ENCODE measurements around the gene TENM3.

Gene TENM3

GRCh38 chr4:182264139-182264752 is 21.0 kb downstream of the TENM3 start:
- no peak overlapping the region for H3K27ac ChIP-seq (ENCODE audit: low read depth, low read length)
- no peak overlapping the region for H3K4me3 ChIP-seq (ENCODE audit: low read depth in 1 of 2, low read length in 2 of 2)
- no peaks in the 10 kb centered on the region for H3K4me1 ChIP-seq (ENCODE audit: control insufficient read depth in 1 of 2, insufficient read depth in 2 of 2, low read length in 2 of 2)
- H3K27me3 ChIP-seq (ENCODE audit: control insufficient read depth in 1 of 2, insufficient read depth in 2 of 2, low read length in 2 of 2), result no peaks in the 10 kb centered on the region
- H3K36me3 ChIP-seq (ENCODE audit: control insufficient read depth in 1 of 2, insufficient read depth in 2 of 2, low read length in 2 of 2), result no peaks in the 10 kb centered on the region
- H3K9ac ChIP-seq (ENCODE audit: low read depth in 1 of 2, low read length in 2 of 2), result no peak overlapping the region
- no peaks in the 10 kb centered on the region for H3K9me3 ChIP-seq (ENCODE audit: control insufficient read depth in 1 of 2, low read length in 2 of 2)

- H3K4me1 ChIP-seq (ENCODE audit: control insufficient read depth in 1 of 2, insufficient read depth in 2 of 2, low read length in 2 of 2), result no peaks in the 10 kb centered on the region
- H3K9me3 ChIP-seq (ENCODE audit: control insufficient read depth in 1 of 2, low read length in 2 of 2), result no peaks in the 10 kb centered on the region
- H3K27me3 ChIP-seq (ENCODE audit: control insufficient read depth in 1 of 2, insufficient read depth in 2 of 2, low read length in 2 of 2), result no peaks in the 10 kb centered on the region
- no peak overlapping the region for H3K4me3 ChIP-seq (ENCODE audit: low read depth in 1 of 2, low read length in 2 of 2)
- H3K27ac ChIP-seq (ENCODE audit: low read depth, low read length), result no peak overlapping the region
- no peak overlapping the region for H3K9ac ChIP-seq (ENCODE audit: low read depth in 1 of 2, low read length in 2 of 2)
- no peaks in the 10 kb centered on the region for H3K36me3 ChIP-seq (ENCODE audit: control insufficient read depth in 1 of 2, insufficient read depth in 2 of 2, low read length in 2 of 2)
Measured at GRCh38 chr4:182265881-182266280, 22.7 kb downstream of the TENM3 start.

DNA sequence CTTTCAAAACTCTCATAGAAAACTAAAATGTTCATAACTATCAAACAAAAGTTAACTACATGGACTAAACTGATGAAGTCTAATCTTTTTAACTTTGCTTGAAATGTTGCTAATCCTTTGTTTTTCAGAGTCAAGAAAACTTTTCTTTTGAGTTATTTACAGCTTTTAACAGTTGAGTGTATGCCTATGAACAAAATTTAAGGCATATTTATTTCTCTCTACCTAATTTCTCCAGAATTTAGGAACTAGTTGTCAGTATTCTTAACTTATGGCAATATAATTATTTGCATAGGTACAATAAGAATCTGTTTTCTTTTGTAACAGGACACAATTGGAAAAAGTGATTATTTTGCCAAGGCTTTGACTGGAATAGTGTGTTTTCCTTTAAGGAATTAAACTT is 23.8 kb downstream of the TENM3 start:
- Histone ChIP-seq H3K4me1 (ENCODE audit: control insufficient read depth in 1 of 2, insufficient read depth in 2 of 2, low read length in 2 of 2) (no peaks in the 10 kb centered on the region), H3K9ac (ENCODE audit: low read depth in 1 of 2, low read length in 2 of 2) (no peak overlapping the region), H3K4me3 (ENCODE audit: low read depth in 1 of 2, low read length in 2 of 2) (no peak overlapping the region), H3K27me3 (ENCODE audit: control insufficient read depth in 1 of 2, insufficient read depth in 2 of 2, low read length in 2 of 2) (no peaks in the 10 kb centered on the region), H3K27ac (ENCODE audit: low read depth, low read length) (no peak overlapping the region), H3K9me3 (ENCODE audit: control insufficient read depth in 1 of 2, low read length in 2 of 2) (no peaks in the 10 kb centered on the region), H3K36me3 (ENCODE audit: control insufficient read depth in 1 of 2, insufficient read depth in 2 of 2, low read length in 2 of 2) (no peaks in the 10 kb centered on the region)

GRCh38 chr4:182268966-182269365 is 25.8 kb downstream of the TENM3 start:
- no peaks in the 10 kb centered on the region for H3K9me3 ChIP-seq (ENCODE audit: control insufficient read depth in 1 of 2, low read length in 2 of 2)
- H3K9ac ChIP-seq (ENCODE audit: low read depth in 1 of 2, low read length in 2 of 2), result no peak overlapping the region
- no peaks in the 10 kb centered on the region for H3K4me1 ChIP-seq (ENCODE audit: control insufficient read depth in 1 of 2, insufficient read depth in 2 of 2, low read length in 2 of 2)
- H3K36me3 ChIP-seq (ENCODE audit: control insufficient read depth in 1 of 2, insufficient read depth in 2 of 2, low read length in 2 of 2), result no peaks in the 10 kb centered on the region
- H3K27ac ChIP-seq (ENCODE audit: low read depth, low read length), result no peak overlapping the region
- no peak overlapping the region for H3K4me3 ChIP-seq (ENCODE audit: low read depth in 1 of 2, low read length in 2 of 2)
- no peaks in the 10 kb centered on the region for H3K27me3 ChIP-seq (ENCODE audit: control insufficient read depth in 1 of 2, insufficient read depth in 2 of 2, low read length in 2 of 2)

DNA sequence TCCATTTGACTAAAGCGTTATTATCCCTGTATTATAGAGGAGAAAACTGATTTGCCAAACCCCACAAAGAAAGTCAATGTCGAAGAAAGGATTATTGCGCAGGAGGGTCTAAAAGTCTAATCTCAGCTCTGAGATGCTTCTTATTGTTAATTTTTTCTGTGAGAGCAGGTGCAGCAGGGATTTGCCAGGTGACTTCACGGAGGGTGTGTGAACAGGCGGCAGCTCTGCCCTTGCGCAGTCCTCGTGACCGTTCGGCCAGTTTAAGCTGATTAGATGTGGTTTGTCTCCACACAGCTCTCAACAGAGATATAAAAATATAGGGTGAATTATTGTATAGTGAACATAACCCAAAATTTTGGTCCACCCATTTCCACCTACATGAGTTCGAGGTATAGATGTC is 28.5 kb downstream of the TENM3 start:
- Histone ChIP-seq H3K27ac (ENCODE audit: low read depth, low read length) (no peak overlapping the region), H3K36me3 (ENCODE audit: control insufficient read depth in 1 of 2, insufficient read depth in 2 of 2, low read length in 2 of 2) (no peaks in the 10 kb centered on the region), H3K9ac (ENCODE audit: low read depth in 1 of 2, low read length in 2 of 2) (no peak overlapping the region), H3K4me1 (ENCODE audit: control insufficient read depth in 1 of 2, insufficient read depth in 2 of 2, low read length in 2 of 2) (no peaks in the 10 kb centered on the region), H3K27me3 (ENCODE audit: control insufficient read depth in 1 of 2, insufficient read depth in 2 of 2, low read length in 2 of 2) (no peaks in the 10 kb centered on the region), H3K4me3 (ENCODE audit: low read depth in 1 of 2, low read length in 2 of 2) (no peak overlapping the region), H3K9me3 (ENCODE audit: control insufficient read depth in 1 of 2, low read length in 2 of 2) (no peaks in the 10 kb centered on the region)

DNA sequence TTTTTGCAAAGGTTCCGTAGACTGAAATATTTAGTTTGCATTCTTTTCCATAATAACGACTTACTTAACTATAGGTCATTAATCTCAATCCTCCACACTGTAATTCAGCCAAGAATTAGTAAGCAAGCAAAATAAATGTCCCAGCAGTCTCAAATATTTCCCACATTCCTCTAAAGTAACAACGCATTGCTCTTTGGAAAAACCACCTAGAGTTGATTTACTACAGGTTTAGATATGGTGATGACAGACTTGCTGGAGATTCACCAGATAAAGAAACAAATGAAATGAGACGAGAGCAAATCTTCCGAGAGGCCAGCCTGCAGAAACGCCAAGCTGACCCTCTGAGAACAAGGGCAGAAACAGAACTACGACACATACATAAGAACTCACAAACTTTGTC is 28.9 kb downstream of the TENM3 start:
- Histone ChIP-seq H3K27me3 (ENCODE audit: control insufficient read depth in 1 of 2, insufficient read depth in 2 of 2, low read length in 2 of 2) (no peaks in the 10 kb centered on the region), H3K9ac (ENCODE audit: low read depth in 1 of 2, low read length in 2 of 2) (no peak overlapping the region), H3K4me1 (ENCODE audit: control insufficient read depth in 1 of 2, insufficient read depth in 2 of 2, low read length in 2 of 2) (no peaks in the 10 kb centered on the region), H3K9me3 (ENCODE audit: control insufficient read depth in 1 of 2, low read length in 2 of 2) (no peaks in the 10 kb centered on the region), H3K36me3 (ENCODE audit: control insufficient read depth in 1 of 2, insufficient read depth in 2 of 2, low read length in 2 of 2) (no peaks in the 10 kb centered on the region), H3K27ac (ENCODE audit: low read depth, low read length) (no peak overlapping the region), H3K4me3 (ENCODE audit: low read depth in 1 of 2, low read length in 2 of 2) (no peak overlapping the region)

GRCh38 chr4:182273191-182273935 is 30.2 kb downstream of the TENM3 start:
- no peaks in the 10 kb centered on the region for H3K9me3 ChIP-seq (ENCODE audit: control insufficient read depth in 1 of 2, low read length in 2 of 2)
- no peaks in the 10 kb centered on the region for H3K4me1 ChIP-seq (ENCODE audit: control insufficient read depth in 1 of 2, insufficient read depth in 2 of 2, low read length in 2 of 2)
- no peak overlapping the region for H3K4me3 ChIP-seq (ENCODE audit: low read depth in 1 of 2, low read length in 2 of 2)
- no peaks in the 10 kb centered on the region for H3K36me3 ChIP-seq (ENCODE audit: control insufficient read depth in 1 of 2, insufficient read depth in 2 of 2, low read length in 2 of 2)
- H3K27ac ChIP-seq (ENCODE audit: low read depth, low read length), result no peak overlapping the region
- H3K9ac ChIP-seq (ENCODE audit: low read depth in 1 of 2, low read length in 2 of 2), result no peak overlapping the region
- no peaks in the 10 kb centered on the region for H3K27me3 ChIP-seq (ENCODE audit: control insufficient read depth in 1 of 2, insufficient read depth in 2 of 2, low read length in 2 of 2)

- no peaks in the 10 kb centered on the region for H3K27me3 ChIP-seq (ENCODE audit: control insufficient read depth in 1 of 2, insufficient read depth in 2 of 2, low read length in 2 of 2)
- H3K4me1 ChIP-seq (ENCODE audit: control insufficient read depth in 1 of 2, insufficient read depth in 2 of 2, low read length in 2 of 2), result no peaks in the 10 kb centered on the region
- H3K4me3 ChIP-seq (ENCODE audit: low read depth in 1 of 2, low read length in 2 of 2), result no peak overlapping the region
- H3K9me3 ChIP-seq (ENCODE audit: control insufficient read depth in 1 of 2, low read length in 2 of 2), result no peaks in the 10 kb centered on the region
- no peak overlapping the region for H3K9ac ChIP-seq (ENCODE audit: low read depth in 1 of 2, low read length in 2 of 2)
- H3K27ac ChIP-seq (ENCODE audit: low read depth, low read length), result no peak overlapping the region
- no peaks in the 10 kb centered on the region for H3K36me3 ChIP-seq (ENCODE audit: control insufficient read depth in 1 of 2, insufficient read depth in 2 of 2, low read length in 2 of 2)
Measured at GRCh38 chr4:182276210-182277109, 33.3 kb downstream of the TENM3 start.

DNA sequence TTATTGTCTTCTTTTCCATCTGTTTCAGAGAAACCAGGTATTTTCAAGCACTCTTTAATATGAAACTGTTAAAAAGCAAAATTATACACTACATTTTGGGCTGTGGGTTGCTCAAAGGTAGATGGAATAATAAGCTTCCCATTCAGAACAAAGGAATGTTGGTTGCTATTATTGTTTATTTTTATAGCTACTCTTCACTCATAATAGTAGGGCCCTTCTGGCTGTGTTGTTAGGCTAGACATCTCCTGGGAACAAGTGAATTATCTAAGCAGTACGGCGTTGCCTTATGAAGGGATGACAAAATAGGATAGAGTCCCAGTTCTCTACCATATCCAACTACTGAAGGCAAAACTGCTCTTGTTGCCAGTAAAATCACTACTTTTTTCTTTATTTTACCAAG is 34.2 kb downstream of the TENM3 start:
- H3K27ac ChIP-seq (ENCODE audit: low read depth, low read length), result no peak overlapping the region
- H3K9me3 ChIP-seq (ENCODE audit: control insufficient read depth in 1 of 2, low read length in 2 of 2), result no peaks in the 10 kb centered on the region
- H3K27me3 ChIP-seq (ENCODE audit: control insufficient read depth in 1 of 2, insufficient read depth in 2 of 2, low read length in 2 of 2), result no peaks in the 10 kb centered on the region
- H3K36me3 ChIP-seq (ENCODE audit: control insufficient read depth in 1 of 2, insufficient read depth in 2 of 2, low read length in 2 of 2), result no peaks in the 10 kb centered on the region
- H3K9ac ChIP-seq (ENCODE audit: low read depth in 1 of 2, low read length in 2 of 2), result no peak overlapping the region
- no peak overlapping the region for H3K4me3 ChIP-seq (ENCODE audit: low read depth in 1 of 2, low read length in 2 of 2)
- no peaks in the 10 kb centered on the region for H3K4me1 ChIP-seq (ENCODE audit: control insufficient read depth in 1 of 2, insufficient read depth in 2 of 2, low read length in 2 of 2)

DNA sequence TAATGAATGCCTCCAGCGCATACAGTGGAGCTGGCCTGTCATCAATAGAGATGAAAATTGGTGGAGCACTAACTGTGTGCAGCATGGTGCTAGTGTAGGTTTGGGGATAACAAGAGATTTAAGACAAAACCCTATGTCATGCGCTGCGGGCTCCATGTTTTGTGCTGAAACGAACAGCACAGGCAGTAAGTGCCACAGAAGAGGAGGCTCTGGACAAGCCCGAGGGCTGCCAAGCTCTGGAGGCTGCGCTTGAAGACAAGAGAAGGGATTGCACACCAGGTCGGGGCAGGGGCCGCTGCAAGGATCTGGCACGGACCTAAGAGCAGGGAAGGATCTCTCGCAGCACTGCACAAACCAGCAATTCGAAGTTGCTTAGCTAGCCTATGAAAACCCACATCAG is 35.5 kb downstream of the TENM3 start:
- Histone ChIP-seq H3K27me3 (ENCODE audit: control insufficient read depth in 1 of 2, insufficient read depth in 2 of 2, low read length in 2 of 2) (no peaks in the 10 kb centered on the region), H3K4me1 (ENCODE audit: control insufficient read depth in 1 of 2, insufficient read depth in 2 of 2, low read length in 2 of 2) (no peaks in the 10 kb centered on the region), H3K27ac (ENCODE audit: low read depth, low read length) (no peak overlapping the region), H3K4me3 (ENCODE audit: low read depth in 1 of 2, low read length in 2 of 2) (no peak overlapping the region), H3K9me3 (ENCODE audit: control insufficient read depth in 1 of 2, low read length in 2 of 2) (no peaks in the 10 kb centered on the region), H3K36me3 (ENCODE audit: control insufficient read depth in 1 of 2, insufficient read depth in 2 of 2, low read length in 2 of 2) (no peaks in the 10 kb centered on the region), H3K9ac (ENCODE audit: low read depth in 1 of 2, low read length in 2 of 2) (no peak overlapping the region)
